GM18508 (cell line): ENCODE data around the gene HSD3B1.
"Not testable (repeated sequence)": the region's sequence is repeated elsewhere in the genome, so short reads cannot be mapped to it uniquely, and the experiment has no call there.

Source experiments
- ATAC-seq: cut with Tn5 transposase; IDR thresholded peaks from one replicate; pipeline ENCODE4 v1.9.1; 2021; ENCODE audit warnings: moderate number of reproducible peaks; ENCODE audit not compliant: insufficient read depth, unreplicated experiment

Gene HSD3B1

DNA sequence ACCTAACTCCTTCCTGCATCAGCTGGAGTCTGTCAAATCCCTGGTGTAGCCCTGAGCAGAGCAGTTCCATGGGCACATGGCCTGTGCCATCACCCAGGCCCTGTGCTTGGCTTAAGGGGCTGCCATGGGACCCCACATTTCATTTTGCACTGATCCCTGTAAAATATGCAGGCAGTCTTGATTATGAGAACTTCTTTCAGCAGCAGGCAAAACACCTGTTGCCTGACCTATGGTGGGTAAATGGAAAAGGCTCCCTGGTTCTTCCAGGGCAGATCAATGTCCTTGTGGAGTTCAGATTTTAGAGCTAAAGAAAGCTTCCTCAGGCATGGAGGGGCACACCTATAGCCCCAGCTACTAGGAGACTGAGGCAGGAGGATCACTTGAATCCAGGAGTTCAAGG lies 44.2 kb downstream of the HSD3B1 start:
- ATAC-seq = no peak

- not testable (repeated sequence) for ATAC-seq
Measured at GRCh38 chr1:119552656-119553055, 45.6 kb downstream of the HSD3B1 start.

DNA sequence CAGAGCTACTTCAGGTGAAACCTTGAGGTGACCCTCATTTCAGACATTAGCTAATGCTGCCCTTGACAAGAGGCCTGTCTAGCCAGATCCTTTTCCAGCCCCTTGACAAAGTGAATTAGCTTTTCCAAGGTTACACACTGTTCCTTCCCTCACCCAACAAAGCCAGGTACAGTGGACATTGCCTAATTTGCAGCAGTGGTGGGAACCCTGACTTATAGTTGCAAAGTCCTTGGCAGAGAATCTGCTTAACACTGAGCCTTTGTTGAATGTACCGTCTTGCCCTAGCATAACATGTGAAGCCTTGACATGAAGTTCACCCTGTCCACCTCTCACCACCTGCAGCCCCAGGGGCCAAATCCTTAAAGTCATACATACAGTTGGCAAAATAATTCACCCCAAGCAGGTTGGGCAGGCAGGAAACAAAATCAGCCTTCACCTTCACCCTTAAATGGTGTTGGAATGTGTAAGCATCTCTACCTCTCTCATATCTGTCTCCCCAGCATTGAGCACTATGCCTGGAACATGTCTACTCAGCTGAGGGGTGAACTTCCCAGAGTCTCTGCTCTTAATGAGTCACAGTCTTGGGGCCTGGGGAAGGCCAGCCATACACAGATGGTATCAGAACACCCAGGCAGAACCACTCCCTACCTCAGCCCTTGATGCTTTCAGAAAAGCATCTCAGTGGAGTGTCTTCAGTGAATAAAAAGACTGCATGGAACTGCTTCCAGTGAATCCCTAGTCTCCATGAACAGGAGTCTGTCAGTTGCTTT lies 46.5 kb downstream of the HSD3B1 start:
- ATAC-seq = not testable (repeated sequence)

DNA sequence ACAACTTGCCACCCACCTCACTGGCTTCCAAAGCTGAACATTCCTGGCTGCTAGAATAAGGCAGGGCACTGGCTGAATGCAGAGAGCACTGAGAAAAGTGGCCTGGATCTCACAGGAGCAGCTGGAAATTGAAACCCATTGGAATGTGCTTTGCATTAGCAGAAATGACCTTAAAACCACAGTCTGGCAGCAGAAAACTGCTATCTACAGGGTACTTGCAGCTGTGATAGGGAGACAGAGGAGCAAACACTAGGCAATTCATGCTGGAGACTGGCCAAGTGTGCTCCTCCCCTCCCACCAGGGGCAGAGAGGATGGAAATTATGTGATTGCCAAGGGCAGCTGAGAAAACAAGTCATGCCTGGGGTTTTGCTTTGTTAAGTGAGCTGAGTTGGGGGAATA lies 47.2 kb downstream of the HSD3B1 start:
- no peak for ATAC-seq

DNA sequence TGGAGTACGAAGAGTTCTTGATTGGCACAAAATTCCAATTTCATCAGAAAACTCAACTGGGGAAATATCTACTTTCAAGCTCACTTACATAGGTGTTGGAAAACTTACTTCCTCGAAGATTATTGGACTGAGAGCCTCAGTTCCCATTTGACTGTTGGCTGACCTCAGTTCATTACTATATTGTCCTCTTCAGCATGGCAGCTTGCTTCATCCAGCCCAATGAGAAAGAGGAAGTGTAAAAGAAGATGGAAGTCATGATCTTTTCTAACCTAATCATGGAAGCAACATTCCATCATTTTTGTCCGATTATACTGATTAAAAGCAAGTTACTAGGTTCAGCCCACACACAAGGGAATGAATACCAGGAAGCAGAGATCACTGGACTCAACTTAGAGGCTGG lies 49.4 kb downstream of the HSD3B1 start:
- ATAC-seq = no peak

DNA sequence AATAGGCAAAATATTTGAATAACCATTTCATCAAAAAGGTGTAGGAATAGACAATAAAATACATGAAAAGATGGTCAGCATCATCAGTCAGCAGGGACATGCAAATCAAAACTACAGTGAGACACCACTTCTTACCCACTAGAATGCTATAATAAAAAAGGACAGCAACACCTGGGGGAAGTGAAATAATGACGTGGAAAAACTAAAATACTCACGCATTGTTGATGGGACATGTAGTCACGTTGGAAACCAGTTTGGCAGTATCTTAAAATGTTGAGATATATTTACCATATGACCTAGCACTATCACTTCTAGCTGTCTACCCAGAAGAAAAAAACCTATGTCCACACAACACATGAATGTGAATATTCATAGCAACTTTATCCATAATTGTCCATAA lies 53.4 kb downstream of the HSD3B1 start:
- not testable (repeated sequence) for ATAC-seq

GRCh38 chr1:119564548-119564947 lies 57.5 kb downstream of the HSD3B1 start:
- ATAC-seq = no peak
